Ectodermal cell (in vitro differentiated cells): ENCODE results near the gene TAS2R31.
"Not testable (repeated sequence)": the region's sequence is repeated elsewhere in the genome, so short reads cannot be mapped to it uniquely, and the experiment has no call there.

Source experiments
- H3K27ac ChIP-seq: 2 replicates; pipeline ENCODE4 v1.7.0; 2013; ENCODE audit warnings: mild to moderate bottlenecking, low read depth, low read length; ENCODE audit not compliant: insufficient read depth, poor library complexity, severe bottlenecking
- H3K27me3 ChIP-seq: 2 replicates; pipeline ENCODE4 v1.7.0; 2013; ENCODE audit warnings: mild to moderate bottlenecking, low read length; ENCODE audit not compliant: insufficient read depth, control insufficient read depth, poor library complexity, severe bottlenecking
- H3K36me3 ChIP-seq: one replicate; pipeline ENCODE4 v1.7.0; 2013; ENCODE audit warnings: low read length; ENCODE audit not compliant: control insufficient read depth, insufficient read depth
- H3K4me1 ChIP-seq: one replicate; pipeline ENCODE4 v1.7.0; 2013; ENCODE audit warnings: low read length; ENCODE audit not compliant: control insufficient read depth, insufficient read depth
- H3K4me3 ChIP-seq: 2 replicates; pipeline ENCODE4 v1.7.0; 2013; ENCODE audit warnings: low read depth, low read length, control low read depth; ENCODE audit not compliant: insufficient read depth
- H3K9me3 ChIP-seq: 2 replicates; pipeline ENCODE4 v1.7.0; 2013; ENCODE audit warnings: mild to moderate bottlenecking, low read length, moderate library complexity; ENCODE audit not compliant: control insufficient read depth
- WGBS, 2 experiments: methylation state at CpG; one replicate each; pipeline ENCODE4 v1.1.7; 2013; ENCODE audit warnings: missing lambda C conversion rate in 2 of 2; 5-methylcytosine and 5-hydroxymethylcytosine counted together

TAS2R31 gene

DNA sequence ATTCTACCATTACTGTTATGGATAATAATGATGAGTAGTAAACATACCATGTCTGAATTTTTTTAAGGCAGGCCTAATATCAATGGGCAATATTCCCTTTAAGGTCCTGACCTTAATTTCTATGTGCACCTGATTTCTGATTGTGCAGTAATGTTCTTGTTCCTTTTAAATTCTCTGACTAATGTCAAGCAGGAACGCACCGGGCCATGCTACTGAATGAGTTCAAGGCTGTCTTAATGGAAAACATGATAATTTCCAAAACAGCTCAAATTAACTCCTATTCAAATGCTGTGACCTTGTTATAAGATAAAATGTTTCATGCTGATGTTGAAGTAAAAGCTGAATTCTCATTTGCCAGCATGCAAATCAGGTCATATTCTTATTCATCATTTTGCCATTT lies 24.1 kb upstream of the TAS2R31 start:
- Histone ChIP-seq H3K4me3 (no peak overlapping the region), H3K9me3 (no peaks in the 10 kb centered on the region), H3K4me1 (no peaks in the 10 kb centered on the region), H3K36me3 (no peaks in the 10 kb centered on the region), H3K27ac (no peak overlapping the region), H3K27me3 (no peaks in the 10 kb centered on the region)
- WGBS, 2 experiments, result 91 to 100% methylated on average over 2 of the region's 2 CpGs

GRCh38 chr12:11049806-11050531 lies 18.8 kb upstream of the TAS2R31 start:
- not testable (repeated sequence) for H3K36me3 ChIP-seq, H3K27me3 ChIP-seq, H3K4me3 ChIP-seq, H3K4me1 ChIP-seq, H3K27ac ChIP-seq, H3K9me3 ChIP-seq
- 93 to 95% methylated on average over 7 of the region's 7 CpGs for WGBS, 2 experiments

DNA sequence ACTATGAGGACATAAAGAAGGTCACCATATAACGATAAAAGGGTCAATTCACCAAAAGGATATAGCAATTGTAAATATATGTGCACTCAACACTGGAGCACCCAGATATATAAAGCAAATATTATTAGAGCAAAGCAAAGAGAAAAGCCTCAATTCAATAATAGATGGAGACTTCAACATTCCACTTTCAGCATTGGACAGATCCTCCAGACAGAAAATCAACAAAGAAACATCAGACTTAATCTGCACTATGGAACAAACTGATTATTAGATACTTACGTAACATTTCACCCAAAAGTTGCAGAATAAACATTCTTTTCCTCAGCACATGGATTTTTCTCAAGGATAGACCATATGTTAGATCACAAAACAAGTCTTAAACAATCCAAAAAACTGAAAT lies 10.2 kb upstream of the TAS2R31 start:
- not testable (repeated sequence) for H3K27ac ChIP-seq, H3K4me3 ChIP-seq, H3K4me1 ChIP-seq, H3K27me3 ChIP-seq, H3K36me3 ChIP-seq, H3K9me3 ChIP-seq
- WGBS, 2 experiments, result 90 to 95% methylated on average over 1 to 2 of the region's 2 CpGs

GRCh38 chr12:11040162-11040561 lies 9.0 kb upstream of the TAS2R31 start:
- Histone ChIP-seq H3K4me3 (no peak overlapping the region), H3K9me3 (no peaks in the 10 kb centered on the region), H3K4me1 (no peaks in the 10 kb centered on the region), H3K36me3 (no peaks in the 10 kb centered on the region), H3K27ac (no peak overlapping the region), H3K27me3 (no peaks in the 10 kb centered on the region)
- WGBS, 2 experiments, result 88% methylated on average over 1 of the region's 1 CpG

- H3K36me3 ChIP-seq, result no peaks in the 10 kb centered on the region
- H3K27me3 ChIP-seq, result no peaks in the 10 kb centered on the region
- no peak overlapping the region for H3K27ac ChIP-seq
- no peaks in the 10 kb centered on the region for H3K9me3 ChIP-seq
- 92 to 97% methylated on average over 3 of the region's 3 CpGs for WGBS, 2 experiments
- H3K4me3 ChIP-seq, result no peak overlapping the region
- no peaks in the 10 kb centered on the region for H3K4me1 ChIP-seq
Measured at GRCh38 chr12:11039171-11039570, 8.0 kb upstream of the TAS2R31 start.

DNA sequence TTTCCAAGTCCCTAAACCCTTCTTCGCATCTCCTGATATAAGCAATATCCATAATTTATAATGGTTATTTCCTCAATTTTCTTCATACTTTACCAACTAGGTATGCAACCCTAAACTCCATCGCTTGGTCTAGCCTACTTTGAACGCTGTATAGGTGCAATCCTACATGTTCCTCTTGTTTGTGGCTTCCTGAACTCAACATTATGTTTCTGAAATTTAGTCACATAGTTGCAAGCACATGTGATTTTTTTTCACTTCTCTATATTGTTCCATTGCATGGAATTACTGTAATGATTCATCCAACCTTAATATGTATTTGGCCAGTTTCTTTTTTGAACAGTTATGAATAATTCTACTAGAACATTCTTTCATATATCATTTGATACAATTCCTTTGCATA lies 2.8 kb upstream of the TAS2R31 start:
- no CpG with 5 or more reads among the region's 3 CpGs for WGBS, 2 experiments

DNA sequence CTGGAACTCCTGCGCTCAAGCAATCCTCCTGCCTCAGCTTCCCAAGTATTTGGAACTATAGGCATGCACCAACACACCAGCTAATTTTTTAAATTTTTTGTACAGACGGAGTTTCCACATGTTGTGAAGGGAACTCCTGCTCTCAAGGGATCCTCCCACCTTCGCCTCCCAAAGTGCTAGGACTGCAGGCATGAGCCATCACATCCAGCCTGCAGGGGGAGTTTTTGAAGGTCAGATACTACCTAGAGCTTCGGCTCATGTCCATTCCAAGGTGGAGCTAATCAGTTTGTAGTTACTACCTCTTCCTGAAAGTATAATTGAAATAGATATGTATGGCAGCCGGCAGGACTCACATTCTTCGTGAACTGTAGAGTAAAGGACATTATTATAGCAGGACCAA lies 5.1 kb downstream of the TAS2R31 start:
- H3K27ac ChIP-seq, result no peak overlapping the region
- no peak overlapping the region for H3K4me3 ChIP-seq
- H3K9me3 ChIP-seq, result no peaks in the 10 kb centered on the region
- no peaks in the 10 kb centered on the region for H3K4me1 ChIP-seq
- H3K27me3 ChIP-seq, result no peaks in the 10 kb centered on the region
- H3K36me3 ChIP-seq, result no peaks in the 10 kb centered on the region
- 86% methylated on average over 4 to 6 of the region's 6 CpGs for WGBS, 2 experiments

More for the DNA sequence above, 2.8 kb upstream of the TAS2R31 start:
- H3K4me3 ChIP-seq, H3K27me3 ChIP-seq, H3K36me3 ChIP-seq, H3K27ac ChIP-seq, H3K9me3 ChIP-seq, H3K4me1 ChIP-seq: not testable (repeated sequence)

DNA sequence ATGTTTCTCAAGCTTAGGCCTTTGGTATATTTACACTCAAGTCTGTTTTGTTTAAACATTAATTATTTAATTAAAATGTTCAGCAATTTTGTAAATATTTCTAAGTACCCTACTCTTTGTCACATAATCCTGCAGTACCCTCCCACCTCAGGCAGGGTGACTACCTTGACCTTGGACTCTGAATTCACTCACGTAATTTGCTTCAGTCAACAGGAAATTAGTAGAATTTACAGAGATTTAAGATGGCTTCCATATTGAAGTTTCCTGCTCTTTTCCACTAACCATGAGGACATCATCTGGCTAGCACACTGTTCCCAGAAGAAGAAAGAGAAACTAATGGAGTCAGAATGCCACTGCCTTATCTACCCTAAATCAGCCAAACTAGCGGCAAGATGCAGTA lies 7.8 kb downstream of the TAS2R31 start:
- H3K36me3 ChIP-seq, result no peaks in the 10 kb centered on the region
- 96 to 100% methylated on average over 2 of the region's 2 CpGs for WGBS, 2 experiments

GRCh38 chr12:11022520-11022919 lies 8.7 kb downstream of the TAS2R31 start, which contains the start of gene TAS2R19:
Gene TAS2R19 (minus strand): TSS chr12:11022620. CDS start chr12:11022571, 49 bp downstream.
- no peaks in the 10 kb centered on the region for H3K36me3 ChIP-seq
- no peak within 1 kb of the TSS for H3K27ac ChIP-seq
- H3K4me3 ChIP-seq, result no peak within 1 kb of the TSS
- H3K4me1 ChIP-seq, result no peaks in the 10 kb centered on the region
- no peaks in the 10 kb centered on the region for H3K27me3 ChIP-seq
- WGBS, 2 experiments, result 100% methylated on average over 1 of the region's 1 CpG
- no peaks in the 10 kb centered on the region for H3K9me3 ChIP-seq

More for the DNA sequence above, 7.8 kb downstream of the TAS2R31 start:
- Histone ChIP-seq H3K9me3 (no peaks in the 10 kb centered on the region), H3K27me3 (no peaks in the 10 kb centered on the region), H3K4me3 (no peak overlapping the region), H3K4me1 (no peaks in the 10 kb centered on the region), H3K27ac (no peak overlapping the region)

DNA sequence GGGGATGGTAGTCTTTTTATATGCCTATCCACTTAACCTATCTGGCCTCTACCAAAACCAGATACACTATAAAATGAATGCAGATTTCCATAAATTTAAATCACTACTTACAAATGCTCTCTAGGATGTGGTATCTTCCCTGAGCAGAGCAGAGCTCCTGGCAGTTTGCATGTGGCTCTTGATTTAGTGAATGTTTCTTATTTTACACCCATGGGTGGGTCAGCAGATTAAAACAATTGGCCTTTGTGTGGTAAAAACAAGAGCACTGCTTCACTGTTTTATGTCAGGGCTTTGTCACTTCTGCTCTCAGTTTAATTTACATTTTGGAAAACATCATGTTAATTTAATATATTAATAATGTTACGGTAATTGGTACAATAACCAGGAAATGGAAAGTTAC lies 14.3 kb downstream of the TAS2R31 start:
- Histone ChIP-seq H3K4me3 (no peak overlapping the region), H3K27me3 (no peaks in the 10 kb centered on the region), H3K27ac (no peak overlapping the region), H3K9me3 (no peaks in the 10 kb centered on the region), H3K36me3 (no peaks in the 10 kb centered on the region), H3K4me1 (no peaks in the 10 kb centered on the region)
- WGBS, 2 experiments, result no CpG with 5 or more reads among the region's 1 CpG
